Right lobe of liver (tissue), 6 donors: Measurements from ENCODE around the gene PILRA. TPM values are rescaled to one million over a fixed set of nuclear protein-coding genes. Genes with fewer than 3 reads are reported as not detected.
"Not testable (repeated sequence)": the region's sequence is repeated elsewhere in the genome, so short reads cannot be mapped to it uniquely, and the experiment has no call there.

ENCODE experiments used
- ATAC-seq, 4 donors: fragments of 200-7000 bp; cut with Tn5 transposase; one replicate each; pipeline ENCODE4 v1.9.1; 2020; ENCODE audit warnings: mild to moderate bottlenecking in 4 of 4, moderate library complexity in 4 of 4
- DNase-seq, 3 donors: peaks; one replicate each; pipeline ENCODE4 v3.0.0-alpha.2; 2020
- H3K27ac ChIP-seq, 3 donors: fragments of 200-600 bp; one replicate each; pipeline ENCODE4 v1.8.0; 2022
- H3K27me3 ChIP-seq, 2 donors: fragments of 200-600 bp; one replicate each; pipeline ENCODE4 v1.8.0; 2022
- H3K36me3 ChIP-seq, 4 donors: fragments of 200-600 bp; sonication (generic) in 1 of 4; one replicate each; pipeline versions ENCODE4 v1.5.1 to v1.8.0; 2017 to 2022; ENCODE audit warnings: control low read depth in 1 of 4
- H3K4me1 ChIP-seq, 4 donors: fragments of 200-600 bp; sonication (generic) in 1 of 4; one replicate each; pipeline versions ENCODE4 v1.5.1 to v1.8.0; 2017 to 2022; ENCODE audit warnings: control low read depth in 1 of 4
- H3K4me3 ChIP-seq, 3 donors: fragments of 200-600 bp; one replicate each; pipeline ENCODE4 v1.8.0; 2022
- H3K9me3 ChIP-seq, 4 donors: fragments of 200-600 bp; sonication (generic) in 1 of 4; one replicate each; pipeline versions ENCODE4 v1.5.1 to v1.8.0; 2017 to 2022; ENCODE audit warnings: control low read depth in 1 of 4
- CTCF ChIP-seq, 4 donors: fragments of 200-600 bp in 3 of 4; fragments of 450-650 bp in 1 of 4; IDR thresholded peaks; one replicate each; pipeline versions ENCODE4 v1.5.1 to v1.8.0; 2016 to 2022; ENCODE audit warnings: antibody characterized with exemption in 4 of 4, mild to moderate bottlenecking in 2 of 4
- POLR2A ChIP-seq: fragments of 450-650 bp; IDR thresholded peaks from one replicate; pipeline ENCODE4 v1.6.1; 2017; ENCODE audit warnings: antibody characterized with exemption, mild to moderate bottlenecking
- WGBS: methylation state at CpG from one replicate; pipeline ENCODE4 v1.1.6; 2018; ENCODE audit warnings: low coverage, low lambda C conversion rate; ENCODE audit not compliant: insufficient coverage; ENCODE audit errors: missing lambda C conversion rate; 5-methylcytosine and 5-hydroxymethylcytosine counted together
- intact Hi-C, 2 donors: fragments of 100-400 bp; cut with DNase I; formaldehyde crosslinking; loops; one replicate each; pipeline versions ENCODE4 v1.11.2 to v1.14.1; 2022
- long read RNA-seq: library from polyadenylated mRNA; unstranded; transcript quantifications from one replicate; pipeline ENCODE4 v2.0.0, GENCODE V29; 2019
- total RNA-seq, 6 experiments: library from RNA; depleted of rRNA in 2 of 6; stranded (reverse); fragments of >200 nt in 2 of 6; fragmentation: NEBNext Ultra II Directional in 3 of 6; extraction: Animal tissue kit (Norgen Biotek cat#: 25700) in 3 of 6; gene quantifications; one replicate each; pipeline versions ENCODE4 v1.1.0 to v1.2.4, GENCODE V29; 2016 to 2023
- donor health status: DM: no; HTN: yes; CAD: no.
- donor health status: DM: no; HTN: no; CAD: no.
- donor health status: DM: no; HTN: no; CAD: no.
- donor health status: DM: no; HTN: yes; CAD: no.
- donor health status: DM: no; HTN: yes; CAD: no.

The PILRA gene
- total RNA-seq: 1 to 10 TPM; 1.4 to 7.1 (median 4.0) TPM
- long read RNA-seq, partial matches to known transcripts: 0 of 1 reads
- long read RNA-seq, other reads (novel, unspliced or antisense): 0 of 1 reads

DNA sequence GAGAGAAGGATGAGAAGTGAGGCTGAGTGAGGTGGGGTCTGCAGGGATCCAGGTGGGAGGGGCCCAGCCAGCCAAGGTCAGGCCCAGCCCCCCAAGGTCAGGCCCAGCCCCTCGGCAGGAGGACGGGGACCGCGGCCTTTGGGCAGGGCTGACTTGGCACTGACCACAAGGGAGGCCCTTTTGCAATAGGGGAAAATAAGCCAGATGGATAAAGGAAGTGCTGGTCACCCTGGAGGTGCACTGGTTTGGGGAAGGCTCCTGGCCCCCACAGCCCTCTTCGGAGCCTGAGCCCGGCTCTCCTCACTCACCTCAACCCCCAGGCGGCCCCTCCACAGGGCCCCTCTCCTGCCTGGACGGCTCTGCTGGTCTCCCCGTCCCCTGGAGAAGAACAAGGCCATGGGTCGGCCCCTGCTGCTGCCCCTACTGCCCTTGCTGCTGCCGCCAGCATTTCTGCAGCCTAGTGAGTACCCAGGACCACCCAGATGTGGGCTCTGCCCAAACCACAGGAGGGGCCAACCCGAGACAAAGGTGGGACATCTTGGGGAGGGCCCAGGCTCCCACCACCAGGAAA, at the start of gene PILRA:
Gene PILRA, plus strand, starts transcription at position 227 of the 571 bp plus-strand sequence. Its CDS starts 170 bp downstream, at position 397.
- 31% methylated on average over 3 of the region's 12 CpGs for WGBS
- TF ChIP-seq POLR2A (peak; percentile 28), CTCF (IDR thresholded peaks at IDR 0.05) (no peak)
- Histone ChIP-seq H3K4me1 (no peaks in the 10 kb centered on the region), H3K4me3 (peak within 1 kb of the TSS in 1 of 3 donors; percentile 26), H3K27me3 (no peaks in the 10 kb centered on the region), H3K9me3 (no peaks in the 10 kb centered on the region), H3K36me3 (no peaks in the 10 kb centered on the region), H3K27ac (peak within 1 kb of the TSS; percentile 21 to 70 (median 59))
- DNase-seq (no peak), ATAC-seq (peak; percentile 50 to 61 (median 54))
- intact Hi-C loops: no loop called here

GRCh38 chr7:100324194-100324593, 49.1 kb upstream of the PILRA start:
- ATAC-seq, H3K4me3 ChIP-seq, intact Hi-C loops, H3K27ac ChIP-seq, H3K9me3 ChIP-seq, H3K36me3 ChIP-seq, DNase-seq, H3K4me1 ChIP-seq, H3K27me3 ChIP-seq: not testable (repeated sequence)
- 96% methylated on average over 9 of the region's 13 CpGs for WGBS

DNA sequence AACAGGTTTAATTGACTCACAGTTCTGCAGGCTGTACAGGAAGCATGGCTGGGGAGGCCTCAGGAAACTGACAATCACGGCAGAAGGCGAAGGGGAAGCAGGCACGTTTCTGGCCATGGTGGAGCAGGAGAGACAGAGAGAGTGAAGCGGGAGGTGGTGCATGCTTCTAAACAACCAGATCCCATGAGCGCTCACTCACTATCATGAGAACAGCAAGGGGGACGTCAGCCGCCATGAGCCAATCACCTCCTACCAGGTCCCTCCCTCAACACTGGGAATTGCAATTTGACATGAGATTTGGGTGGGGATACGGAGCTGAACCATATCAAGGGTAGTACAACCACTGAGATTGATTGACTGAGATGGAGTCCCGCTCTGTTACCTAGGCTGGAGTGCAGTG, 47.6 kb upstream of the PILRA start:
- DNase-seq, H3K36me3 ChIP-seq, intact Hi-C loops, H3K27me3 ChIP-seq, H3K27ac ChIP-seq, H3K4me1 ChIP-seq, H3K9me3 ChIP-seq, H3K4me3 ChIP-seq, ATAC-seq: not testable (repeated sequence)
- 70% methylated on average over 7 of the region's 9 CpGs for WGBS

DNA sequence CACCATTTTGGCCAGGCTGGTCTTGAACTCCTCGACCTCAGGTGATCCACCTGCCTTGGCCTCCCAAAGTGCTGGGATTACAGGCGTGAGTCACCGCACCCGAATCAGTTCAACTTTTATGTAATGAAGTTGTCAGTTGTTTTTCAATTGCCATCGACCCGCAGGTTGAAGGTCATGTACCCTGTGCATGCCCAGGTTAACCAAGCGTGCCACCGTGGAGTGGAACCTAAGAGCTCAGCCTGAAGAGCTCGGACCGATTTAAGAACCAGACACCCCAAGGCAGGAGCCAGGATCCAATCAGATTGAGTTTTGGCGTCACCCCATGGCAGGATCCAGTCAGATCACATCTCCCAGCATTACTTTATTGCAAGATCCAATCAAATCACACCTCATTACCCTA, 46.4 kb upstream of the PILRA start:
- H3K27me3 ChIP-seq, H3K4me3 ChIP-seq, ATAC-seq, intact Hi-C loops, H3K4me1 ChIP-seq, H3K9me3 ChIP-seq, H3K36me3 ChIP-seq: not testable (repeated sequence)
- 0% methylated on average over 3 of the region's 11 CpGs for WGBS
- DNase-seq: peak; percentile 70 to 86 (median 86)
- peak; percentile 17 for TF ChIP-seq POLR2A
- H3K27ac ChIP-seq: peak overlapping the region in 2 of 3 donors; percentile 41 to 65

DNA sequence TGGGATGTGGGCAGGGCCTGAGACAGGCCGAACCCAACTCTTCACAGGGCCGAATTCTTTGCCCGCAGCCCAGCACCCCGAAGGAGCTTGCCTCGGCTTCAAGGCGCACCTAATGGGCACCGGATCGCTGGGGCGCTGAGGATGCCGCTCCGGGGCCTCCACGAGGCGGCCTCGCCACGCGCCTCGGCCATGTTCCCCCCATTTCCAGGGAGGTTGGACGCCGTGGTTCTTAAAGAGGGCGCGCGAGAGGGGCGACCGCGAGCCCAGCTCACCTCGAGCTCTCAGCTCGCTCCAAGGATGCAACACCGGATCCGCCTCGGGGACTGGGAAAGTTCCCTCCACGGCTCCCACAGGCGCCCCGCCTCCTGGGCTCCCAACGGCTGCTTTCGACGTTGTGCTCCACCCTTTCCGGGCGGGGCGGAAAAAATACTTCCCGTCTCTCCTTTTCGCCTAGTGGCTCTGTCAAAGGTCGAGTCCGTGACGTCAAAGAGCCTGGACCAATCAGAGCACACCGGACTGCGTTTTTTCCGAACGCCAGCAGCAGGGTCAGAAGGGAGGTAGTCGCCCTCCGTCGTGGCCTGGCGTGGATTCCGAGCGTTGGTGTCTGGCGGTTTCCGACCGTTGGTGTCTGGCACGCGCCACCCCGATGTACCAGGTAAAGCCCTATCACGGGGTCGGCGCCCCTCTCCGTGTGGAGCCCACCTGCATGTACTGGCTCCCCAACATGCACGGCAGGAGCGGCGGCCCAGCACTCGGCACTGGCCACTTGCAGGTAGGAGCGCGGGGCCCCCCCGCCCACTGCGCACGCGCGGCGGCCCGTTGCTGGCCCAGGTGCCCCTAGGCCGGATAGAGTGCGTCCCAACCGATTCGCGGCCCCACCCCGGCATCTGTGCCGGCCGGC, 37.5 kb upstream of the PILRA start:
- Histone ChIP-seq H3K4me3 (peak overlapping the region; percentile 72 to 81 (median 76)), H3K36me3 (peaks cover 0 to 11% (median 0%) of the 10 kb centered on the region in 4 donors), H3K4me1 (peaks cover 0 to 13% (median 5%) of the 10 kb centered on the region in 4 donors), H3K27ac (peak overlapping the region; percentile 91 to 93 (median 92))
- H3K27me3 ChIP-seq, H3K9me3 ChIP-seq, intact Hi-C loops: not testable (repeated sequence)
- peak; percentile 99 for TF ChIP-seq POLR2A
- peak; percentile 95 to 96 (median 95) for DNase-seq
- WGBS: 1% methylated on average over 20 of the region's 85 CpGs
- peak; percentile 98 to 99 (median 98) for ATAC-seq

DNA sequence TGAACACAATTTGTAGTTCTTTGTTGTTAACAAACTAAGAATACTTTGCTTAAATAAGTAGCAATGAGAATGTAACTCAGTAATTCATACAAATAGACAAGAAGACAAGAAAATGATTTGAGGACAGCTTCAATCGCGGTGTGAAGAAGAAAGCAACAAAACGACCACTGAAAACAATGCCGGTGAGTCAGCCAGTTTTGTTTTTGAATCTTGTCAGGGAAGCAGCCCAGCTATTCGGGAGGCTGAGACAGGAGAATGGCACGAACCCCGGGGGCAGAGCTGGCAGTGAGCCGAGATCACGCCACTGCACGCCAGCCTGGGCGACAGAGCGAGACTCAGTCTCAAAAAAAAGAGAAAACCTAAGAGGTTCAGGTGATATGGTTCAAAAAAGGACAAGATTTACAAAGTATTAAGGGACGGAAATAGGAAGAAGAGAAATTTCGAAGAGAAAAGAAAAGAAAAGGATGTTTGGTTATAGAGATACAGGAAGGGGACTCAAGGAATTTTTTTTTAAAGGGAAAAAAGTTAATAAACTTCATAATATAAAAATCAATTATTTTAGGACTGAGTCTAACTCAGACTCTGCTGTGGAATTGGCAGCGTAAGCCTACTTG, 35.1 kb upstream of the PILRA start:
- H3K27me3 ChIP-seq, H3K4me3 ChIP-seq, ATAC-seq, H3K27ac ChIP-seq, H3K9me3 ChIP-seq, intact Hi-C loops, DNase-seq, H3K4me1 ChIP-seq: not testable (repeated sequence)
- H3K36me3 ChIP-seq: peaks cover 0 to 15% (median 0%) of the 10 kb centered on the region in 4 donors
- WGBS: 74% methylated on average over 5 of the region's 15 CpGs

DNA sequence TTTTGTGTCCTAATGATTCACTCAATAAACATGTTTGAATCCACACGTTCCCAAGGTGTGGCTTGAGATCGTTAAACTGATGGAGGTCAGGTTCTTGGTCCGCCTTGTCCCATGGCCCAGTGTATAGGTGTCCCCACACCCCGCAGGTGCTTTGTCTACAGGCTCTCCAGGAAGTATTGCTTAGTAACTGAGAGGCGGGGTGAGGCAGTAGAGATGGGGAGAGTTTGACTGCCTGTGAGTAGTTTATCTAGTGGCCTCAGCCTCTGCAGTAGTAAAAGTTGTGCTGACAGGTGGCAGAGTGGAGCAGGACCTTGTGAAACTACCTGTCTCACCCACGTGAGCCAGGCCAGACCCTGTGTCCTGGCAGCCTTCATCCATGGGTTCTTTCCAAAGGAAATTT, 32.0 kb upstream of the PILRA start:
- ATAC-seq: peak in 3 of 4 donors; percentile 28 to 44 (median 32)
- Histone ChIP-seq H3K36me3 (peaks cover 0 to 22% (median 4%) of the 10 kb centered on the region in 4 donors), H3K4me1 (peaks cover 0 to 20% (median under 1%) of the 10 kb centered on the region in 4 donors)
- WGBS: 64% methylated on average over 5 of the region's 6 CpGs
- H3K27me3 ChIP-seq, H3K9me3 ChIP-seq, H3K27ac ChIP-seq, DNase-seq, H3K4me3 ChIP-seq, intact Hi-C loops: not testable (repeated sequence)
